ENCODE results near the gene ABLIM3. TPM values are rescaled to one million over a fixed set of nuclear protein-coding genes. Genes with fewer than 3 reads are reported as not detected.

ABLIM3 gene
- total and polyA plus RNA-seq, 9 donors = 1.7 to 26.4 (median 6.2) TPM

DNA sequence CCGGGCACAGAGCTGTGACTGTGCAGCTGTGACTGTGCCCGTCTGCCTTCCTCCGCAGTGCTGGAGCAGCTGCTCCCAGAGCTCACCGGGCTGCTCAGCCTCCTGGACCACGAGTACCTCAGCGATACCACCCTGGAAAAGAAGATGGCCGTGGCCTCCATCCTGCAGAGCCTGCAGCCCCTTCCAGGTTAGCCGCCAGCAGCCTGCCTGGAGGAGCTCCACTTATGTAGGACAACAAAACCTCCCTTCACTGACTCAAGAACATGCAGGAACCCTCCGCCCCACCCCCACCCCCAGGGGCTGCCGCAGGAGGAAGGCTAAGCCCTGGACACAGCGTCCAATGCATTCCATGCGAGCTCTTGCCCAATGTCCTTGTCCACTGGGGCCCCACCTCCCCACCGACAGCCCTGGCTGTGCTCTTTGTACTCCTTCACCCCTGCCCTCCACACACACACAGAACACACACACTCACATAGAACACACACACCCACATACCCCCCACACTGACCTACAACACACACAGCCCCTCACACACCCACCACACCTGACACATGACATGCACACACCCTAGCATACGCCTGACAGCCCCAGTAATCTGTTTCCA, 158.3 kb downstream of the ABLIM3 start:
- WGBS, 3 donors = 80 to 82% (median 80%) methylated on average over 14 of the region's 14 CpGs
- no peak overlapping the region for H3K27ac ChIP-seq

DNA sequence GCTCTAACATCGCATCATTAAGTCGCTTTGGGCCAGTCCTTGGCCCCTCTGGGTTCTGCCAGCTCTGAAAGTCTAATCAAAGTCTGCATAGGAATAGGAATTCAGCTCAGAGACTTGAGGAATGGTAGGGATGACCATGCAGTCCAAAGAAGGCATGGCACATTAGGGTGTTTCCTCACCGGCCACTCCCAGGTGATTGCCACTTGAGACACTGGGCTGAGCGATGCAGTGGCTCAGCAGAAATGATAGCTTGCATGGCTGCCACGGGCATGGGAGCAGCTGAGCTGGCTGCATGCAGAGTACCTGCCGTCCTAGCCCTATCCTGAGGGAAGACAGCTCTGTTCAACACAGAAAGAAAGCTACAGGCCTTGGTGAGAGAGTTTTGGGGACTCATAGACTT, 159.1 kb downstream of the ABLIM3 start:
- intact Hi-C loops (cut with DNase I) = no loop called here
- 91 to 96% (median 94%) methylated on average over 6 of the region's 6 CpGs for WGBS, 3 donors
- no peak for DNase-seq
- Histone ChIP-seq H3K4me1 (ENCODE audit: insufficient read depth) (no peaks in the 10 kb centered on the region), H3K9me3 (no peaks in the 10 kb centered on the region), H3K4me3 (no peak overlapping the region), H3K27ac (no peak overlapping the region), H3K36me3 (no peaks in the 10 kb centered on the region), H3K27me3 (no peaks in the 10 kb centered on the region)
- TF ChIP-seq EP300 (IDR thresholded peaks at IDR 0.05) = no peak
- no peak for TF ChIP-seq POLR2A (IDR thresholded peaks at IDR 0.05)

More for the DNA sequence above, 158.3 kb downstream of the ABLIM3 start:
- Histone ChIP-seq H3K36me3 (no peaks in the 10 kb centered on the region), H3K4me1 (ENCODE audit: insufficient read depth) (no peaks in the 10 kb centered on the region), H3K4me3 (no peak overlapping the region), H3K9me3 (no peaks in the 10 kb centered on the region), H3K27me3 (no peaks in the 10 kb centered on the region)
- intact Hi-C loops (cut with DNase I) = no loop called here
- no peak for DNase-seq
- TF ChIP-seq POLR2A (IDR thresholded peaks at IDR 0.05) (no peak), EP300 (IDR thresholded peaks at IDR 0.05) (no peak)
- TF ChIP-seq, protein P1, sequence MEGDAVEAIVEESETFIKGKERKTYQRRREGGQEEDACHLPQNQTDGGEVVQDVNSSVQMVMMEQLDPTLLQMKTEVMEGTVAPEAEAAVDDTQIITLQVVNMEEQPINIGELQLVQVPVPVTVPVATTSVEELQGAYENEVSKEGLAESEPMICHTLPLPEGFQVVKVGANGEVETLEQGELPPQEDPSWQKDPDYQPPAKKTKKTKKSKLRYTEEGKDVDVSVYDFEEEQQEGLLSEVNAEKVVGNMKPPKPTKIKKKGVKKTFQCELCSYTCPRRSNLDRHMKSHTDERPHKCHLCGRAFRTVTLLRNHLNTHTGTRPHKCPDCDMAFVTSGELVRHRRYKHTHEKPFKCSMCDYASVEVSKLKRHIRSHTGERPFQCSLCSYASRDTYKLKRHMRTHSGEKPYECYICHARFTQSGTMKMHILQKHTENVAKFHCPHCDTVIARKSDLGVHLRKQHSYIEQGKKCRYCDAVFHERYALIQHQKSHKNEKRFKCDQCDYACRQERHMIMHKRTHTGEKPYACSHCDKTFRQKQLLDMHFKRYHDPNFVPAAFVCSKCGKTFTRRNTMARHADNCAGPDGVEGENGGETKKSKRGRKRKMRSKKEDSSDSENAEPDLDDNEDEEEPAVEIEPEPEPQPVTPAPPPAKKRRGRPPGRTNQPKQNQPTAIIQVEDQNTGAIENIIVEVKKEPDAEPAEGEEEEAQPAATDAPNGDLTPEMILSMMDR (IDR thresholded peaks at IDR 0.05) = no peak

DNA sequence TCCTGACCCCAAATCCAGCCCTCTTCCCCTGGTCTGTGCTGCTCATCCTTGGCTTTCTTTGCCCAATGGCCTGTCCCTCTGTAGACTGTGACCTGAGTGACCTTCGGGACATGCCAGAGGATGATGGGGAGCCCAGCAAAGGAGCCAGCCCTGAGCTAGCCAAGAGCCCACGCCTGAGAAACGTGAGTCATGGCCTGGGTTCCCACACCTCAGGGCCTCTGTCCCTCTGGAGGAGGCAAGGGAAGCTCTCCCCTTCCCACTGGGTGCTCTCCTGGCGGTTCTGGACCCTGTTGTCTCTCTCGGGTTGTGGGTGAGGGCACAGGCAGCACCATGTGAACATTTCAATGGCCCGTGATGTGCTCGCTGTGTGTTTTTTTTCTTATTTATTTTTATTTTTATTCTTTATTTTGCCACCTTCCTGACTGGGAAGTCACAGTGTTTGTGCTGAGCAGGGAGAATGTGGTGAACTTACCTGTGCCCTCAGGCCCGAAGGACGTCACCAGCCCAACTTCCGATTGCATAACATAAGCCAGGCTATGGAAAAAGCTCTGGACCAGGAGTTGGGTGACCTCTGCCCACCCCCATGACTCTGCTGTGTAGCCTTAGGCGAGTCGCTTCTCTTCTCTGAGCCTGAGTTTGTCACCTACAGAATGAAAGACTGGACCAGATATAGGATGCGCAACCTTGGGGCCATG, 159.9 kb downstream of the ABLIM3 start:
- no peak for DNase-seq
- TF ChIP-seq POLR2A (IDR thresholded peaks at IDR 0.05) (no peak), EP300 (IDR thresholded peaks at IDR 0.05) (no peak)
- TF ChIP-seq, protein P1 (IDR thresholded peaks at IDR 0.05) = no peak

DNA sequence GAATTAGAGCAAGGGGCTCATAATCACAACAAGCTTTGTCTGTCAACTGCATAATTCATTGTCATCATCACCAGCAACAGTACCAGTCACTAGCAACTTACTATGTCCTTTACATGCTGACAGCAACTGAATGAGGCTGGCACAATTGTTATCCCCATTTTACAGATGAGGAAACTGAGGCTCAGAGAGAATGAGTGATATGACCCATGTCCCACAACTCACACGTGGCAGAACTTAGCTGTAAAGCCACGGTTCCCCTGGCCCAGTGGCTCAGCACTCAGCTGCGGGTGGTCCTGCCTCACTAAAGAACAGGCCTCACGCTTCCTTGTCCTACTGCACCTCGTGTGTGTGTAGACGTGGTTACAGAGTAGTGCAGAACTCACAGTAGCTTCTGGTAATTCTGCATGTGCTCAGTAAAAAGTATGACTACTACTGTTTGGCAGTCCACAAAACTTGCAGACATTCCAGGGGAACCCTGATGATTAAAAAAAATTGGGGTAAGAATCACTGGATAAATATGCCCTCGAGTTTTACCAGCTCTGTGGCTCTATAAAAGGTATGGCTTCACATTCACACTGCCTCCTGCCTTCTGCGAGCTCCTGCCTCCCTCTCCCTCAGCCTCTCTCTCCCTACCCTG, 160.6 kb downstream of the ABLIM3 start:
- no peaks in the 10 kb centered on the region for H3K36me3 ChIP-seq
- 78 to 90% (median 85%) methylated on average over 8 of the region's 8 CpGs for WGBS, 3 donors
- no peaks in the 10 kb centered on the region for H3K4me1 ChIP-seq (ENCODE audit: insufficient read depth)
- no peaks in the 10 kb centered on the region for H3K9me3 ChIP-seq
- H3K27me3 ChIP-seq = no peaks in the 10 kb centered on the region
- intact Hi-C loops (cut with DNase I) = no loop called here
- TF ChIP-seq EP300 (IDR thresholded peaks at IDR 0.05) (no peak), POLR2A (IDR thresholded peaks at IDR 0.05) (no peak)
- TF ChIP-seq, protein P1 (IDR thresholded peaks at IDR 0.05) = no peak
- no peak overlapping the region for H3K4me3 ChIP-seq
- no peak overlapping the region for H3K27ac ChIP-seq
- DNase-seq = no peak

More for the DNA sequence above, 159.9 kb downstream of the ABLIM3 start:
- intact Hi-C loops (cut with DNase I) = no loop called here
- no peaks in the 10 kb centered on the region for H3K9me3 ChIP-seq
- WGBS, 3 donors = 91 to 94% (median 92%) methylated on average over 13 of the region's 13 CpGs
- H3K4me1 ChIP-seq (ENCODE audit: insufficient read depth) = no peaks in the 10 kb centered on the region
- H3K36me3 ChIP-seq = no peaks in the 10 kb centered on the region
- no peak overlapping the region for H3K4me3 ChIP-seq
- no peaks in the 10 kb centered on the region for H3K27me3 ChIP-seq
- no peak overlapping the region for H3K27ac ChIP-seq
